Breast epithelium (tissue), 4 donors: ENCODE measurements around the gene SRGAP3. TPM values are rescaled to one million over a fixed set of nuclear protein-coding genes. Genes with fewer than 3 reads are reported as not detected.

Experiments used
- DNase-seq, 2 donors: peaks; one replicate each; pipeline ENCODE4 v3.0.0-alpha.2; 2019; ENCODE audit warnings: low spot score in 2 of 2
- H3K27ac ChIP-seq, 2 donors: fragments of 200-600 bp; sonication (generic) in 1 of 2; one replicate each; pipeline ENCODE4 v1.5.1; 2016 to 2019; ENCODE audit warnings: mild to moderate bottlenecking in 1 of 2
- H3K27me3 ChIP-seq, 2 donors: fragments of 200-600 bp; sonication (generic) in 1 of 2; one replicate each; pipeline versions ENCODE4 v1.5.1 to v1.6.0; 2017 to 2019; ENCODE audit warnings: control low read depth in 1 of 2, mild to moderate bottlenecking in 1 of 2
- H3K36me3 ChIP-seq: fragments of 200-600 bp; one replicate; pipeline ENCODE4 v1.5.1; 2019
- H3K4me1 ChIP-seq, 2 donors: fragments of 200-600 bp; sonication (generic); one replicate each; pipeline ENCODE4 v1.5.1; 2016 to 2019; ENCODE audit warnings: control low read depth in 1 of 2
- H3K4me3 ChIP-seq, 3 donors: fragments of 200-600 bp; sonication (generic); 1 replicate in 2 of 3; 2 replicates in 1 of 3; pipeline ENCODE4 v1.5.1; 2016 to 2019; ENCODE audit warnings: mild to moderate bottlenecking in 3 of 3, moderate library complexity in 2 of 3
- H3K9me3 ChIP-seq, 2 donors: fragments of 200-600 bp; sonication (generic) in 1 of 2; one replicate each; pipeline ENCODE4 v1.5.1; 2016 to 2019; ENCODE audit warnings: control low read depth in 1 of 2
- POLR2A ChIP-seq: fragments of 450-650 bp; IDR thresholded peaks from one replicate; pipeline ENCODE4 v1.6.1; 2016; ENCODE audit warnings: antibody characterized with exemption, mild to moderate bottlenecking, moderate library complexity
- POLR2AphosphoS5 ChIP-seq, 3 donors: sonication (generic); formaldehyde crosslinking; IDR thresholded peaks; one replicate each; pipeline ENCODE4 v1.6.1; 2017; ENCODE audit warnings: antibody characterized with exemption in 3 of 3
- intact Hi-C: fragments of 100-400 bp; cut with DNase I; formaldehyde crosslinking; loops from one replicate; pipeline ENCODE4 v1.15.1; 2023; ENCODE audit warnings: low total_unique reads
- total RNA-seq, 3 donors: library from RNA; depleted of rRNA; stranded (reverse); fragments of >200 nt; gene quantifications; one replicate each; pipeline ENCODE4 v1.1.0, GENCODE V29; 2016
- TF ChIP-seq, protein P1 (sequence below), 3 donors: fragments of 450-650 bp; IDR thresholded peaks; one replicate each; pipeline ENCODE4 v1.5.1; 2016 to 2017; ENCODE audit warnings: antibody characterized with exemption in 3 of 3, mild to moderate bottlenecking in 3 of 3, moderate library complexity in 3 of 3

Gene SRGAP3
- total RNA-seq, 3 donors from 2014 or later: 13.6 to 21.5 (median 19.0) TPM

DNA sequence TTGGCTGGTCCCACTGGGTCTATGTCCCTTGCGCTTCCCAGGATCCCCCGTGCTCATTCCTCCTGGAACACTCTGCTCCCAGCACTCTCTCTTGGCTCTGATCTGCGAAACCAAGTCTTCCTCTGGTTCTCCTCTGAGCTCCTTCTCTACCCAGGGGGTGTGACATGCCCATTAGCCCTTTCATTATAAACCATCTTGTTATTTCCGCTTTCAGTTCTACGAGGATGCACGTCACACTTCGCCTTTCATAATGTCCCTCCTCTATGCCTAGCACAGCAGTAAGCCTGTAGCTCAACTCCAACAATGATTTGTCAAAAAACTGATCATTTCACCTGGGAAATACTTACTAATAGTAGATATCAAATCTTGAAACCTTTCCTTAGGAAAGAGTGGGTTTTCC lies 234.2 kb downstream of the SRGAP3 start:
- Histone ChIP-seq H3K9me3 (no peaks in the 10 kb centered on the region), H3K36me3 (no peaks in the 10 kb centered on the region), H3K27me3 (no peaks in the 10 kb centered on the region), H3K4me3 (no peak overlapping the region), H3K27ac (no peak overlapping the region), H3K4me1 (no peaks in the 10 kb centered on the region)
- TF ChIP-seq, protein P1, sequence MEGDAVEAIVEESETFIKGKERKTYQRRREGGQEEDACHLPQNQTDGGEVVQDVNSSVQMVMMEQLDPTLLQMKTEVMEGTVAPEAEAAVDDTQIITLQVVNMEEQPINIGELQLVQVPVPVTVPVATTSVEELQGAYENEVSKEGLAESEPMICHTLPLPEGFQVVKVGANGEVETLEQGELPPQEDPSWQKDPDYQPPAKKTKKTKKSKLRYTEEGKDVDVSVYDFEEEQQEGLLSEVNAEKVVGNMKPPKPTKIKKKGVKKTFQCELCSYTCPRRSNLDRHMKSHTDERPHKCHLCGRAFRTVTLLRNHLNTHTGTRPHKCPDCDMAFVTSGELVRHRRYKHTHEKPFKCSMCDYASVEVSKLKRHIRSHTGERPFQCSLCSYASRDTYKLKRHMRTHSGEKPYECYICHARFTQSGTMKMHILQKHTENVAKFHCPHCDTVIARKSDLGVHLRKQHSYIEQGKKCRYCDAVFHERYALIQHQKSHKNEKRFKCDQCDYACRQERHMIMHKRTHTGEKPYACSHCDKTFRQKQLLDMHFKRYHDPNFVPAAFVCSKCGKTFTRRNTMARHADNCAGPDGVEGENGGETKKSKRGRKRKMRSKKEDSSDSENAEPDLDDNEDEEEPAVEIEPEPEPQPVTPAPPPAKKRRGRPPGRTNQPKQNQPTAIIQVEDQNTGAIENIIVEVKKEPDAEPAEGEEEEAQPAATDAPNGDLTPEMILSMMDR (IDR thresholded peaks at IDR 0.05): no peak
- TF ChIP-seq POLR2A: no peak
- no peak for TF ChIP-seq POLR2AphosphoS5 (IDR thresholded peaks at IDR 0.05)
- no peak for DNase-seq
- intact Hi-C loops: no loop called here

DNA sequence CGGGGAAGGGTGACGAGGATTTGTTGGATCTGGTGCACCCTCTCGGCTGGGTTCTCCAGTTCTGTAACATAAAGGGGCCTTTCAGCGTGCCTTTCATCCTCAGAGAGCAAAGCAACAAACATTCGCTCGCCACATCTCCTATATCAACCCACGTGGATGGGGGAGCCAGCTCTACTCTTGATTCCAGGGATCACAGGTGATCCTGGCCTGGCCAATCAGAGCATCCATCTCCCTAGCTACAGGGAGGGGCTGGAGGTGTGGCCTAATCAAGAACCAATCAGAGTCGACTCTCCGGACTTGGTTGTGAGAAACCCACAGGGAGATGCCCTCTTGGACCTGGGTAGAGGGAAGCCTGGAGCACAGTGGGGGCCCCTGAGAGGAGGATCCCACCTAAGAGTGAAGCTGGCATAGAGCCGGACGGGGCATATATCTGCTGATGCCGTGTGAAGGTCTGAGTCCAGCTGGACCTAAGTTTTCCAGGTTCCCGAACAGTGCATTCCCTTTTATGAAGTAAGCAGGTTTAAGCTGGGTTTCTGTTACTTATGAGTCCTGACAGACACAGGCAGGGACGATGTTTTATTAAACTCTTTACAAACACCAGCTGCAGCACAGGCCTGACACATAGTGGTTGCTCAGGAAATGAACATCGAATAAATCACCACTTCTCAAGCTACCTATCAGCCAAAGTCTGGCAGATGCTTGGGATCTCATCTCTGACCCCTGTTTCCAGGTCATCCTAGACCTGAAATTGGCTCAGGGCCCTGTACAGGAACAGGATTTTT lies 235.5 kb downstream of the SRGAP3 start:
- Histone ChIP-seq H3K27ac (no peak overlapping the region), H3K9me3 (no peaks in the 10 kb centered on the region), H3K4me3 (no peak overlapping the region), H3K27me3 (no peaks in the 10 kb centered on the region), H3K4me1 (no peaks in the 10 kb centered on the region), H3K36me3 (no peaks in the 10 kb centered on the region)
- intact Hi-C loops: no loop called here
- DNase-seq: no peak
- TF ChIP-seq POLR2AphosphoS5 (IDR thresholded peaks at IDR 0.05) (no peak), POLR2A (no peak)
- TF ChIP-seq, protein P1 (IDR thresholded peaks at IDR 0.05): no peak

DNA sequence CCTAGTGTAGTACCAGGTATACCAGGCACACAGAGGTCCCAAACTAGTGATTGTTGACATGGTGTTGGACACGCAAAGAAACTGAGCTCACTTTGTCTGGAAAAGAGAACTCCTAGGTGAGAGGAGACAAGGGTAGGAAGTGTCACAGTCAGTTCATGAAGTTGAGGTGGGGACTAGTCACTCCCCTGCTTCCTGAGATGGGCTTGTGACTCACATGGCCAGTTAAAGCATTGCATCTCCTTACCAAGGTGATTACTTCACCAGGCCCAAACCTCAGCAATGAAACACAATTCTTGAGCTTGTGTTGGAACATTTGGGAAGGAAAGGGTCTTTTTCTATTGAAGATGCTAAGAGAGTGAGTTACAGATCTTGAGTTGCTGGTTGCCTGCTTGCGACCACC lies 236.9 kb downstream of the SRGAP3 start:
- no peaks in the 10 kb centered on the region for H3K4me1 ChIP-seq
- no peaks in the 10 kb centered on the region for H3K27me3 ChIP-seq
- no peak overlapping the region for H3K27ac ChIP-seq
- H3K36me3 ChIP-seq: no peaks in the 10 kb centered on the region
- TF ChIP-seq POLR2AphosphoS5 (IDR thresholded peaks at IDR 0.05): no peak
- TF ChIP-seq, protein P1 (IDR thresholded peaks at IDR 0.05): no peak
- no peak for TF ChIP-seq POLR2A
- H3K9me3 ChIP-seq: no peaks in the 10 kb centered on the region
- no peak for DNase-seq
- intact Hi-C loops: no loop called here
- no peak overlapping the region for H3K4me3 ChIP-seq

DNA sequence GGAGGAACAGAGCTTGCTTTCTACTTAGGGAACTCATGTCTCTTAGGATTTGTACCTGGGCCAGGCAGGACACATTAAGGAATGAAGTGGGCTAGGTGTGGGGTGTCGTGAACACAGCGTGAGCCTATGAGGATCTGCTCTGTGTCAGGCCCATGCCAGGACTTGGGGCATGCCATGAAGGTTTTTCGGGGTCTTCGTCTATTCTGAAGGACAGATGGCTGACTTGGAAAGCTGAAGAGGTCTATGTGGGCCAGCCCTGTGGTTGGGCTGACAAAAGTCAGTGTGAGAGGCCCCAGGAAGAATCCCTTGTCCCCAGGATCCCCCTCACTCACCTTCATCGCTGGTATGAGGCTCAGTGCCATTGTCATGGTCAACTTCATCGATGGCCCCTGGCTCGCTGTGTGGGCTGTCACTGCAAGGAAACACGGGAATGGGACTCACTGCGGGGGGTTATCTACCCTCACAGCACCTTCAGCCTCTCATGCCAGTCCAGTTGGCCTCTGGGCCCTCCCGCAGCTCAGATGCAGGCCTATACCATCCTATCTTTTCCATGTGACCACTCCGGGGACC lies 239.4 kb downstream of the SRGAP3 start:
- no peak for DNase-seq
- H3K9me3 ChIP-seq: no peaks in the 10 kb centered on the region
- intact Hi-C loops: no loop called here
- no peak overlapping the region for H3K4me3 ChIP-seq
- H3K4me1 ChIP-seq: no peaks in the 10 kb centered on the region
- no peaks in the 10 kb centered on the region for H3K27me3 ChIP-seq
- no peaks in the 10 kb centered on the region for H3K36me3 ChIP-seq
- TF ChIP-seq POLR2AphosphoS5 (IDR thresholded peaks at IDR 0.05) (no peak), POLR2A (no peak)
- TF ChIP-seq, protein P1 (IDR thresholded peaks at IDR 0.05): no peak
- no peak overlapping the region for H3K27ac ChIP-seq

DNA sequence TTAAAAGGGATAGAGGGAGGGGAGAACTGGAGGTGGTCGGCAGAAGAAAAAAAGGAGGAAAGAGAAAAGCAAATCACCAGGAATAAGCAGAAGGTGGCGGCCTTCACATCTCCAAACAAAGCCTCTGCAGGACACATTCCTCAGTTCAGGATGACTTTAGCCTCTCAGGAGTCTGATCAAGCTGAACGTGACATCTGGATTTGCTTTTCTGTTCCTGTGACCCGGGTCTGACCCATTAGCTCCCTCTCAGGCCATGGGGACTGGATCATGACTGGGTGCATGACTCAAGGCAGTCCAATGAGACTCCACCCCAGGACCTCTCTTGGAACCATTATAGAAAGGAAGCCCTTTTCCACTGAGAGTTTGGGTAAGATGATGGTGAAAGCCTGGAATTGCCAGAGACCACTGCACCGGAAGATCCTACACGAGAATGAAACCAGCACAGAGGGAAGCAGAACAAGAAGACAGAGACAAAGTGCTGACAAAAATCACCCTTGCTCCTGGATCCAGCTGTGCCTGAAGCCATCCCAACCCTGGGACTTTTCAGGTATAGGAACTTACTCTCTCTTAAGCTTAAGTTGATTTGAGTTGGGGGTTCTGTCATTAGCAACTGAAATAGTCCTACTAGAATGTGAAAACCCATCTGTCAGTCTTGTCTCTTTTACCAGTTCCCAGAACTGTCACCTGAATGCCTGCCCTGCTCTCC lies 240.7 kb downstream of the SRGAP3 start:
- Histone ChIP-seq H3K9me3 (no peaks in the 10 kb centered on the region), H3K27ac (no peak overlapping the region), H3K36me3 (no peaks in the 10 kb centered on the region), H3K4me1 (no peaks in the 10 kb centered on the region), H3K4me3 (no peak overlapping the region), H3K27me3 (no peaks in the 10 kb centered on the region)
- DNase-seq: no peak
- intact Hi-C loops: no loop called here
- TF ChIP-seq, protein P1 (IDR thresholded peaks at IDR 0.05): no peak
- TF ChIP-seq POLR2A (no peak), POLR2AphosphoS5 (IDR thresholded peaks at IDR 0.05) (no peak)
